ENCODE data around the gene ZYX.
"Not testable (repeated sequence)": the region's sequence is repeated elsewhere in the genome, so short reads cannot be mapped to it uniquely, and the experiment has no call there.

Gene ZYX

GRCh38 chr7:143390104-143390772 lies 9.1 kb downstream of the ZYX start:
- Histone ChIP-seq H3K27me3 (no peaks in the 10 kb centered on the region), H3K9me3 (no peaks in the 10 kb centered on the region), H3K4me3 (ENCODE audit: low read depth, low read length) (no peak overlapping the region), H3K36me3 (peaks cover 33% of the 10 kb centered on the region), H3K4me1 (peaks cover 6% of the 10 kb centered on the region; the same call in 1 of the 2 replicates)
- DNase-seq, result no peak
- TF ChIP-seq CTCF (IDR thresholded peaks at IDR 0.05; ENCODE audit: low read depth, low read length), result no peak

DNA sequence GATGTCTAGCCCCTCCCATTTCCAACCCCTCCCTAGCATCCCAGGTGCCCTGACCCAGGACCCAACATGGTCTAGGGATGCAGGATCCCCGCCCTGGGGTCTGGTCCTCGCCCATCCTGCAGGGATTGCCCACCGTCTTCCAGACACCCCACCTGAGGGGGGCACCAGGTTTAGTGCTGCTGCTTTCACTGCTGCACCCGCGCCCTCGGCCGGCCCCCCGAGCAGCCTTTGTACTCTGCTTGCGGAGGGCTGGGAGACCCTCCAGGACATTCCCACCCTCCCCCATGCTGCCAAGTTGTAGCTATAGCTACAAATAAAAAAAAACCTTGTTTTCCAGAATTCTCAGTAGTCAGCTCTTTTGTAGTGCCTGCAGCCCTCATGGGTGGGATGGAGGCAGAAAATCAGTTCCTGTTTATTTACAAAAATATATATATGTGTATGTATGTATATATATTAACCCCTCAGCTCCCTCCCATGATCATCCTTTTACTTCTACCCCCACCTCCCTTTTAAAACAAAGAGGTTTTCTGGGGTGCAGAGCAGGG lies 9.7 kb downstream of the ZYX start:
- TF ChIP-seq CTCF (IDR thresholded peaks at IDR 0.05; ENCODE audit: low read depth, low read length), result no peak
- peaks cover 33% of the 10 kb centered on the region for H3K36me3 ChIP-seq
- peaks cover 6% of the 10 kb centered on the region; the same call in 1 of the 2 replicates for H3K4me1 ChIP-seq

DNA sequence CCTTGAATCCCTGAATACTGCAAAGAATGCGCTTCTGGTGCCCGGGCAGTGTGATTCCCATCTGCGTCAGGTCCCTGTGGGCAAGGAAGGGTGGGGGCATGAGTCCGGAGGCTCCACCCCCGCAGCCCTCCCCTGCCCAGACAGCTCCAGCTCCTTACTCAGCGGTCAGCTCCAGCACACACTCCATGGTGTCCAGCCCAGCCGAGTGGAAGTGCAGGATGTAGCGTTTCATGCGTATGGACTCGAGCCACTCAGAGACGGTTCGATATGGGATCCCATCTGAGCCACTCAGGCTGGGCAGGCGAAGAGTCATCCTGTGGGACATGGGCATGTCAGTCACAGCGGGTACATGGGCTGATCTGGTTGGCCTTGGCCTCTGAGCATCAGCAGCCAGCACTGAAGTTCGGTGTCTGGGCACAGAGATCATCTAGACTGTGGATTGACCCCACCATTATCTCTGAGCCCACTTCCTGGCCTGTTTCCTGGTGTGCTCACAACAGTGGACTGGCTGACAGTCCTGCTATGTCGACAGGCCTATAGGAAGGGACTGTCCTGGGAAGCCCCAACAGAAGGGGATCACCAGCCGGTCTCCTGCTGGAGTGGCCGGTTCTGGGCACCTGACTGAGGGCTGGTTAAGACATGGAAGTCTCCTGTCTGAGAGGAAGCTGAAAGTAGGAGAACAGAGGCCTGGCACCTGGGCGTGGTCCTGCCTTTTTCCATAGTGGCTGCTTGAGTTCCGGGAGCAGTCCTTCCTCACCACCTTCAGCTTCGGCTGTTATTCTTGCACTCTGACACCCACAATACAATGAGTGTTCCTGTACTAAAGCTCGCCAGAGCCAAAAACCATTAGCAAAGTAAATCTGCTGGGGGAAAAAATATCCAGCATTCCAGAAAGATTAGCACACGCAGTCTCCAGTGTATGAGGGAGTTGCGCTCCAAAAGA lies 10.6 kb downstream of the ZYX start:
- no peak for DNase-seq
- H3K36me3 ChIP-seq, result peaks cover 33% of the 10 kb centered on the region
- no peak for TF ChIP-seq CTCF (IDR thresholded peaks at IDR 0.05; ENCODE audit: low read depth, low read length)
- peaks cover 6% of the 10 kb centered on the region; the same call in 1 of the 2 replicates for H3K4me1 ChIP-seq
- H3K9me3 ChIP-seq, result no peaks in the 10 kb centered on the region
- no peaks in the 10 kb centered on the region for H3K27me3 ChIP-seq
- no peak overlapping the region for H3K4me3 ChIP-seq (ENCODE audit: low read depth, low read length)

More for the DNA sequence above, 9.7 kb downstream of the ZYX start:
- DNase-seq, result no peak
- H3K27me3 ChIP-seq, result no peaks in the 10 kb centered on the region
- no peak overlapping the region for H3K4me3 ChIP-seq (ENCODE audit: low read depth, low read length)
- H3K9me3 ChIP-seq, result no peaks in the 10 kb centered on the region

GRCh38 chr7:143392427-143392826 lies 11.3 kb downstream of the ZYX start:
- not testable (repeated sequence) for DNase-seq; H3K27me3 ChIP-seq; H3K9me3 ChIP-seq; H3K4me1 ChIP-seq; H3K4me3 ChIP-seq (ENCODE audit: low read depth, low read length)
- peaks cover 33% of the 10 kb centered on the region for H3K36me3 ChIP-seq

- DNase-seq, result no peak
- Histone ChIP-seq H3K4me3 (ENCODE audit: low read depth, low read length) (no peak overlapping the region), H3K27me3 (no peaks in the 10 kb centered on the region), H3K36me3 (peaks cover 33% of the 10 kb centered on the region), H3K4me1 (peaks cover 6% of the 10 kb centered on the region; the same call in 1 of the 2 replicates), H3K9me3 (no peaks in the 10 kb centered on the region)
- no peak for TF ChIP-seq CTCF (IDR thresholded peaks at IDR 0.05; ENCODE audit: low read depth, low read length)
Measured at GRCh38 chr7:143392875-143393266, 11.7 kb downstream of the ZYX start.

- no peaks in the 10 kb centered on the region for H3K9me3 ChIP-seq
- no peak for DNase-seq
- H3K27me3 ChIP-seq, result no peaks in the 10 kb centered on the region
- TF ChIP-seq CTCF (IDR thresholded peaks at IDR 0.05; ENCODE audit: low read depth, low read length), result no peak
- peaks cover 6% of the 10 kb centered on the region; the same call in 1 of the 2 replicates for H3K4me1 ChIP-seq
- H3K4me3 ChIP-seq (ENCODE audit: low read depth, low read length), result no peak overlapping the region
- H3K36me3 ChIP-seq, result peaks cover 29% of the 10 kb centered on the region
Measured at GRCh38 chr7:143393267-143394041, 12.3 kb downstream of the ZYX start.

Data from BE2C (cell line).